Hepatocyte (in vitro differentiated cells): Measurements from ENCODE around the gene PTPRZ1. TPM values are rescaled to one million over a fixed set of nuclear protein-coding genes. Genes with fewer than 3 reads are reported as not detected.

Source experiments
- DNase-seq: peaks from one replicate; pipeline ENCODE4 v3.0.0-alpha.2; 2016; ENCODE audit warnings: low spot score
- H2AFZ ChIP-seq: fragments of 200-600 bp; sonication (generic); 2 replicates; pipeline ENCODE4 v1.6.0; 2016; ENCODE audit warnings: antibody characterized with exemption, mild to moderate bottlenecking
- H3K27ac ChIP-seq: fragments of 200-600 bp; sonication (generic); 2 replicates; pipeline ENCODE4 v1.5.1; 2016; ENCODE audit warnings: mild to moderate bottlenecking
- H3K27me3 ChIP-seq: fragments of 200-600 bp; sonication (generic); 2 replicates; pipeline ENCODE4 v1.6.1; 2016
- H3K36me3 ChIP-seq: fragments of 200-600 bp; sonication (generic); replicated peaks from 2 replicates; pipeline ENCODE4 v1.5.1; 2016; ENCODE audit warnings: low read depth; ENCODE audit not compliant: insufficient read depth
- H3K4me1 ChIP-seq: fragments of 200-600 bp; sonication (generic); 2 replicates; pipeline ENCODE4 v1.5.1; 2016; ENCODE audit warnings: mild to moderate bottlenecking, moderate library complexity; ENCODE audit not compliant: insufficient read depth
- H3K4me2 ChIP-seq: fragments of 200-600 bp; sonication (generic); 2 replicates; pipeline ENCODE4 v1.6.0; 2016
- H3K4me3 ChIP-seq: fragments of 200-600 bp; sonication (generic); 2 replicates; pipeline ENCODE4 v1.5.1; 2016; ENCODE audit warnings: mild to moderate bottlenecking
- H3K79me2 ChIP-seq: fragments of 200-600 bp; sonication (generic); 2 replicates; pipeline ENCODE4 v1.6.0; 2017; ENCODE audit warnings: mild to moderate bottlenecking
- H3K9me2 ChIP-seq: fragments of 200-600 bp; sonication (generic); replicated peaks from 2 replicates; pipeline ENCODE4 v1.6.0; 2017; ENCODE audit warnings: mild to moderate bottlenecking; ENCODE audit not compliant: insufficient read depth
- H3K9me3 ChIP-seq: fragments of 200-600 bp; sonication (generic); 2 replicates; pipeline ENCODE4 v1.5.1; 2016; ENCODE audit warnings: low read depth, mild to moderate bottlenecking
- H4K20me1 ChIP-seq: fragments of 200-600 bp; sonication (generic); 2 replicates; pipeline ENCODE4 v1.6.0; 2016; ENCODE audit warnings: mild to moderate bottlenecking; ENCODE audit not compliant: insufficient read depth, poor library complexity, severe bottlenecking
- EZH2 ChIP-seq: fragments of 200-600 bp; sonication (generic); IDR thresholded peaks from 2 replicates; pipeline ENCODE4 v1.6.1; 2016; ENCODE audit warnings: antibody characterized with exemption, mild to moderate bottlenecking, borderline replicate concordance
- EZH2phosphoT487 ChIP-seq: fragments of 200-600 bp; sonication (generic); IDR thresholded peaks from one replicate; pipeline ENCODE4 v1.6.1; 2018; ENCODE audit warnings: antibody characterized with exemption, mild to moderate bottlenecking, low read depth, moderate library complexity; ENCODE audit not compliant: unreplicated experiment, severe bottlenecking
- WGBS: methylation state at CpG from one replicate; pipeline ENCODE4 v1.1.6; 2016; ENCODE audit warnings: low lambda C conversion rate; ENCODE audit errors: missing lambda C conversion rate; 5-methylcytosine and 5-hydroxymethylcytosine counted together
- polyA plus RNA-seq: library from polyadenylated mRNA; unstranded; fragments of >200 nt; fragmentation: Nextera tagmentation; extraction: Ambion mirVana; gene quantifications from 2 replicates; pipeline ENCODE4 v1.2.1, GENCODE V29; 2016
- total RNA-seq: library from RNA; depleted of rRNA; stranded (reverse); fragments of >200 nt; gene quantifications from 2 replicates; pipeline ENCODE4 v1.2.3, GENCODE V29; 2014
- TF ChIP-seq, protein P1 (sequence below): fragments of 200-600 bp; sonication (generic); IDR thresholded peaks from 2 replicates; pipeline ENCODE4 v1.5.1; 2016; ENCODE audit warnings: antibody characterized with exemption, mild to moderate bottlenecking; ENCODE audit not compliant: poor library complexity

PTPRZ1 gene
- total and polyA plus RNA-seq, 2 experiments from 2014 or later, result 0.41 to 5.0 TPM

DNA sequence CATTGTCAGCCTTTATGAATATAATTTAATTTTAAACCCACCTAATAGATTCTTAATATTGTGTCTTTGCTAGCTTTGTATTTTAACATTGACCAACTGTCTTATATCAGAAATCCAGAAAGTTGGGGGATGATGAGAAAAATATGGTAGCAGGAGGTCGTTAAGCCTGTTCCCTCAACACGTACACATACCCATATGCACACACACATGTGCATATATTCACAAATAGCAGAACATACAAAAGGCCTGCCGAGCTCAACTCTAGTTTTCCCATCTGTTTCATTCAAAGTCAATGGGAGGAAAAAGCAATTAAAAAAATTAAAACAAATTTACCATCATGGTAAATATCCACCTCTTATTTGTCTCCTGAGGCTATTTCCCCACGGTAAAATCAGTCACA is 25.9 kb upstream of the PTPRZ1 start:
- Histone ChIP-seq H3K4me2 (no peak overlapping the region), H3K36me3 (no peaks in the 10 kb centered on the region), H3K27me3 (no peaks in the 10 kb centered on the region), H3K9me2 (no peaks in the 10 kb centered on the region), H2AFZ (no peak overlapping the region), H3K4me3 (no peak overlapping the region), H3K9me3 (no peaks in the 10 kb centered on the region), H4K20me1 (no peaks in the 10 kb centered on the region), H3K4me1 (no peaks in the 10 kb centered on the region), H3K27ac (no peak overlapping the region), H3K79me2 (no peaks in the 10 kb centered on the region)
- TF ChIP-seq EZH2phosphoT487 (no peak), EZH2 (no peak)
- TF ChIP-seq, protein P1, sequence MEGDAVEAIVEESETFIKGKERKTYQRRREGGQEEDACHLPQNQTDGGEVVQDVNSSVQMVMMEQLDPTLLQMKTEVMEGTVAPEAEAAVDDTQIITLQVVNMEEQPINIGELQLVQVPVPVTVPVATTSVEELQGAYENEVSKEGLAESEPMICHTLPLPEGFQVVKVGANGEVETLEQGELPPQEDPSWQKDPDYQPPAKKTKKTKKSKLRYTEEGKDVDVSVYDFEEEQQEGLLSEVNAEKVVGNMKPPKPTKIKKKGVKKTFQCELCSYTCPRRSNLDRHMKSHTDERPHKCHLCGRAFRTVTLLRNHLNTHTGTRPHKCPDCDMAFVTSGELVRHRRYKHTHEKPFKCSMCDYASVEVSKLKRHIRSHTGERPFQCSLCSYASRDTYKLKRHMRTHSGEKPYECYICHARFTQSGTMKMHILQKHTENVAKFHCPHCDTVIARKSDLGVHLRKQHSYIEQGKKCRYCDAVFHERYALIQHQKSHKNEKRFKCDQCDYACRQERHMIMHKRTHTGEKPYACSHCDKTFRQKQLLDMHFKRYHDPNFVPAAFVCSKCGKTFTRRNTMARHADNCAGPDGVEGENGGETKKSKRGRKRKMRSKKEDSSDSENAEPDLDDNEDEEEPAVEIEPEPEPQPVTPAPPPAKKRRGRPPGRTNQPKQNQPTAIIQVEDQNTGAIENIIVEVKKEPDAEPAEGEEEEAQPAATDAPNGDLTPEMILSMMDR, result no peak
- 87% methylated on average over 4 of the region's 4 CpGs for WGBS
- DNase-seq, result no peak

DNA sequence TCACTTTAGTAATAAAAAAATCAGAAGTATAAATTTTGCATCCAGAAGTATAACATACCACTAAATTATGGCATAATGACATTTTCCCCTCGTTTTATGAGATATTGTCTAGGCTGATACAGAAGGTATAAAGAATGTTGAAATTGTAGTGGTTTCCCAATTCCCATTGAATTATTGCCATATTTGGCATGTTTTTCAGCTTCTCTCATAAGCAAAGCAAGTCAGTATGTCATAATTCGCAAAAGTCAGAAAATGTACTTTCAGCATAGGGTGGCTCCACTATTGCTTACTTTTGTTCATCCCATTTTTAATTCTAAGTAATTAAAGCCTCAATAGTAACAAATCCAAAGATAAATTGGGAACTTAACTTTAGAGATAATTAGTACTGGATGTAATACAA is 19.7 kb upstream of the PTPRZ1 start:
- Histone ChIP-seq H3K4me1 (no peaks in the 10 kb centered on the region), H3K27me3 (no peaks in the 10 kb centered on the region), H3K79me2 (no peaks in the 10 kb centered on the region), H3K4me2 (no peak overlapping the region), H3K4me3 (no peak overlapping the region), H2AFZ (no peak overlapping the region), H3K36me3 (no peaks in the 10 kb centered on the region), H3K27ac (no peak overlapping the region), H3K9me3 (no peaks in the 10 kb centered on the region), H3K9me2 (no peaks in the 10 kb centered on the region), H4K20me1 (no peaks in the 10 kb centered on the region)
- TF ChIP-seq EZH2phosphoT487 (no peak), EZH2 (no peak)
- TF ChIP-seq, protein P1, result no peak
- 88% methylated on average over 2 of the region's 2 CpGs for WGBS
- no peak for DNase-seq

- Histone ChIP-seq H3K9me3 (no peaks in the 10 kb centered on the region), H3K79me2 (no peaks in the 10 kb centered on the region), H3K4me3 (no peak overlapping the region), H3K4me1 (no peaks in the 10 kb centered on the region), H3K36me3 (no peaks in the 10 kb centered on the region), H4K20me1 (no peaks in the 10 kb centered on the region), H3K4me2 (no peak overlapping the region), H3K27me3 (peaks cover 1% of the 10 kb centered on the region), H3K27ac (no peak overlapping the region), H2AFZ (no peak overlapping the region), H3K9me2 (no peaks in the 10 kb centered on the region)
- TF ChIP-seq EZH2 (no peak), EZH2phosphoT487 (no peak)
- TF ChIP-seq, protein P1, result no peak
- no peak for DNase-seq
Measured at GRCh38 chr7:121860953-121861352, 12.0 kb upstream of the PTPRZ1 start.

DNA sequence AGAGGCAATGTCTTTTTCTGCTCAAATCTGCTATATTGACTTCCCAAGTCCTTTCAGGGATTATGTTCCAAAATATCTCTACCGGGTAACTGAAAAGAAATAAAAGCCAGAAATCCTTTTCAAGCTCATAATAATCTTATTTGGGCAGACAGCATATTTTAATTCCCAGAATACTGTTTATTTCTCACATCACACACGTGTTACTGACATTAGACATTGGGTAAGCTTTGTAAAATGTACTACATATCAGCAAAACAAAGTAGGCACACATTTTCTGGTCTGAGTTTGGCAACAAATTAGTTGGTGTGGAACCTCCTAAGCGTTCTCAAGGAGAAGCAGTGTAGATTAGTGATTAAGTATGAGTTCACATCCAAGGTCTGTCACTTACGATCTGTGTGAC is 10.4 kb upstream of the PTPRZ1 start:
- WGBS, result 69% methylated on average over 4 of the region's 4 CpGs
- peaks cover 5% of the 10 kb centered on the region for H3K27me3 ChIP-seq
- no peak overlapping the region for H3K4me2 ChIP-seq
- H3K27ac ChIP-seq, result no peak overlapping the region
- H3K79me2 ChIP-seq, result no peaks in the 10 kb centered on the region
- no peaks in the 10 kb centered on the region for H3K4me1 ChIP-seq
- H4K20me1 ChIP-seq, result no peaks in the 10 kb centered on the region
- no peaks in the 10 kb centered on the region for H3K36me3 ChIP-seq
- TF ChIP-seq, protein P1, result no peak
- TF ChIP-seq EZH2 (no peak), EZH2phosphoT487 (no peak)
- no peaks in the 10 kb centered on the region for H3K9me2 ChIP-seq
- H3K4me3 ChIP-seq, result no peak overlapping the region
- no peak for DNase-seq
- H3K9me3 ChIP-seq, result no peaks in the 10 kb centered on the region
- no peak overlapping the region for H2AFZ ChIP-seq
